Measurements from ENCODE around the gene PCED1A.

Gene PCED1A

GRCh38 chr20:2798814-2799213, 41.6 kb downstream of the PCED1A start:
- no peak for TF ChIP-seq TARDBP (IDR thresholded peaks at IDR 0.05)
- no peak for TF ChIP-seq FOXK2 (IDR thresholded peaks at IDR 0.05)
- TF ChIP-seq ZNF384 (IDR thresholded peaks at IDR 0.05), result no peak
- TF ChIP-seq FOXM1 (IDR thresholded peaks at IDR 0.05; ENCODE audit: borderline replicate concordance), result no peak
- no peak for TF ChIP-seq ELF4 (IDR thresholded peaks at IDR 0.05)
- no peak for TF ChIP-seq PKNOX1 (IDR thresholded peaks at IDR 0.05)
- TF ChIP-seq BHLHE40 (IDR thresholded peaks at IDR 0.05; ENCODE audit: borderline replicate concordance), result no peak
- no peak for TF ChIP-seq CTBP1 (IDR thresholded peaks at IDR 0.05; ENCODE audit: borderline replicate concordance)
- TF ChIP-seq LEF1 (IDR thresholded peaks at IDR 0.05; ENCODE audit: borderline replicate concordance), result no peak
- CTCF ChIA-PET, result no interaction called here
- POLR2A ChIA-PET, result interaction anchor here (1.1 kb wide), 1 partner anchor 60 kb away, joined by 3 read pairs; no protein-coding TSS in a partner anchor
- no peak for DNase-seq (ENCODE audit: extremely low spot score)

GRCh38 chr20:2798095-2798805, 42.2 kb downstream of the PCED1A start:
- TF ChIP-seq SP1 (IDR thresholded peaks at IDR 0.05) (no peak), FOXM1 (IDR thresholded peaks at IDR 0.05; ENCODE audit: borderline replicate concordance) (no peak), ARNT (IDR thresholded peaks at IDR 0.05) (no peak), SUZ12 (IDR thresholded peaks at IDR 0.05) (no peak), ZNF384 (IDR thresholded peaks at IDR 0.05) (no peak), NFRKB (IDR thresholded peaks at IDR 0.05) (no peak), PKNOX1 (IDR thresholded peaks at IDR 0.05) (no peak), L3MBTL2 (conservative IDR thresholded peaks at IDR 0.05) (no peak), LEF1 (IDR thresholded peaks at IDR 0.05; ENCODE audit: borderline replicate concordance) (no peak), FOXK2 (IDR thresholded peaks at IDR 0.05) (no peak), FOXA1 (IDR thresholded peaks at IDR 0.05) (no peak), CTBP1 (IDR thresholded peaks at IDR 0.05; ENCODE audit: borderline replicate concordance) (no peak), BHLHE40 (IDR thresholded peaks at IDR 0.05; ENCODE audit: borderline replicate concordance) (no peak), ELF4 (IDR thresholded peaks at IDR 0.05) (no peak), TARDBP (IDR thresholded peaks at IDR 0.05) (no peak)
- ChIA-PET CTCF (no interaction called here), POLR2A (no interaction called here)
- no peak for DNase-seq (ENCODE audit: extremely low spot score)

GRCh38 chr20:2797136-2797983, 43.1 kb downstream of the PCED1A start:
- DNase-seq (ENCODE audit: extremely low spot score), result no peak
- TF ChIP-seq FOXM1 (IDR thresholded peaks at IDR 0.05; ENCODE audit: borderline replicate concordance) (no peak), CTBP1 (IDR thresholded peaks at IDR 0.05; ENCODE audit: borderline replicate concordance) (no peak), TARDBP (IDR thresholded peaks at IDR 0.05) (no peak), L3MBTL2 (conservative IDR thresholded peaks at IDR 0.05) (no peak), FOXK2 (IDR thresholded peaks at IDR 0.05) (no peak), ARNT (IDR thresholded peaks at IDR 0.05) (no peak), BHLHE40 (IDR thresholded peaks at IDR 0.05; ENCODE audit: borderline replicate concordance) (no peak), HDGF (IDR thresholded peaks at IDR 0.05; ENCODE audit: borderline replicate concordance) (no peak), NFRKB (IDR thresholded peaks at IDR 0.05) (no peak), PKNOX1 (IDR thresholded peaks at IDR 0.05) (no peak), ELF4 (IDR thresholded peaks at IDR 0.05) (no peak), ZNF384 (IDR thresholded peaks at IDR 0.05) (no peak), FOXA1 (IDR thresholded peaks at IDR 0.05) (no peak), SUZ12 (IDR thresholded peaks at IDR 0.05) (no peak), LEF1 (IDR thresholded peaks at IDR 0.05; ENCODE audit: borderline replicate concordance) (no peak)
- ChIA-PET POLR2A (interaction anchor here (0.5 kb wide), 1 partner anchor 9 kb away, joined by 3 read pairs; no protein-coding TSS in a partner anchor), CTCF (no interaction called here)

- TF ChIP-seq L3MBTL2 (conservative IDR thresholded peaks at IDR 0.05) (no peak), ELF4 (IDR thresholded peaks at IDR 0.05) (no peak), NFRKB (IDR thresholded peaks at IDR 0.05) (no peak), PKNOX1 (IDR thresholded peaks at IDR 0.05) (no peak), FOXM1 (IDR thresholded peaks at IDR 0.05; ENCODE audit: borderline replicate concordance) (no peak), BHLHE40 (IDR thresholded peaks at IDR 0.05; ENCODE audit: borderline replicate concordance) (no peak), FOXA1 (IDR thresholded peaks at IDR 0.05) (no peak), HDGF (IDR thresholded peaks at IDR 0.05; ENCODE audit: borderline replicate concordance) (no peak), FOXK2 (IDR thresholded peaks at IDR 0.05) (no peak), LEF1 (IDR thresholded peaks at IDR 0.05; ENCODE audit: borderline replicate concordance) (no peak), SUZ12 (IDR thresholded peaks at IDR 0.05) (no peak), ZNF384 (IDR thresholded peaks at IDR 0.05) (no peak), CTBP1 (IDR thresholded peaks at IDR 0.05; ENCODE audit: borderline replicate concordance) (no peak), TARDBP (IDR thresholded peaks at IDR 0.05) (no peak), ARNT (IDR thresholded peaks at IDR 0.05) (no peak), SP1 (IDR thresholded peaks at IDR 0.05) (no peak)
- POLR2A ChIA-PET, result no interaction called here
- CTCF ChIA-PET, result interaction anchor here (0.6 kb wide), 1 partner anchor 1293 kb away, joined by 3 read pairs; no protein-coding TSS in a partner anchor
- DNase-seq (ENCODE audit: extremely low spot score), result no peak
These were observed 44.3 kb downstream of the PCED1A start for GRCh38 chr20:2796011-2796660.

Data from HEK293T (cell line).